ENCODE results near the gene RUNX1. TPM values are rescaled to one million over a fixed set of nuclear protein-coding genes. Genes with fewer than 3 reads are reported as not detected.

RUNX1 gene
- total RNA-seq, 2 experiments from 2014 or later = 36.5 to 37.2 TPM

- POLR2A ChIA-PET = interaction anchor here (0.8 to 3.0 kb wide), 5 partner anchors 13 to 447 kb away, joined by 3 to 13 read pairs (median 6); no protein-coding TSS in a partner anchor
- CTCF ChIA-PET = interaction anchor here (0.8 to 3.4 kb wide), 6 partner anchors 28 to 467 kb away, joined by 3 to 26 read pairs (median 5); no protein-coding TSS in a partner anchor
Measured at GRCh38 chr21:34933609-34934335, 115.3 kb downstream of the RUNX1 start.

- ChIA-PET POLR2A (interaction anchor here (0.7 kb wide), 1 partner anchor 42 kb away, joined by 5 read pairs; no protein-coding TSS in a partner anchor), CTCF (interaction anchor here (1.5 to 2.6 kb wide), 3 partner anchors 55 to 116 kb away, joined by 4 to 7 read pairs (median 6); no protein-coding TSS in a partner anchor)
Measured at GRCh38 chr21:34932233-34932632, 116.9 kb downstream of the RUNX1 start.

GRCh38 chr21:34930971-34931370, 118.1 kb downstream of the RUNX1 start:
- ChIA-PET POLR2A (no interaction called here), CTCF (no interaction called here)

GRCh38 chr21:34928637-34929036, 120.5 kb downstream of the RUNX1 start:
- CTCF ChIA-PET = no interaction called here
- POLR2A ChIA-PET = interaction anchor here (0.6 to 0.8 kb wide), 3 partner anchors 26 to 277 kb away, joined by 3 to 12 read pairs (median 5); no protein-coding TSS in a partner anchor

GRCh38 chr21:34927992-34928391, 121.1 kb downstream of the RUNX1 start:
- CTCF ChIA-PET = no interaction called here
- POLR2A ChIA-PET = interaction anchor here (0.6 kb wide), 2 partner anchors 120 to 299 kb away, joined by 3 to 4 read pairs; no protein-coding TSS in a partner anchor

GRCh38 chr21:34926803-34927467, 122.2 kb downstream of the RUNX1 start:
- ChIA-PET POLR2A (no interaction called here), CTCF (interaction anchor here (0.7 to 1.2 kb wide), 2 partner anchors 37 to 721 kb away, joined by 4 to 6 read pairs; no protein-coding TSS in a partner anchor)

- CTCF ChIA-PET = interaction anchor here (0.5 to 1.2 kb wide), 2 partner anchors 36 to 180 kb away, joined by 4 read pairs; no protein-coding TSS in a partner anchor
- POLR2A ChIA-PET = no interaction called here
Measured at GRCh38 chr21:34925597-34925996, 123.5 kb downstream of the RUNX1 start.

- ChIA-PET POLR2A (no interaction called here), CTCF (no interaction called here)
Measured at GRCh38 chr21:34924771-34925419, 124.2 kb downstream of the RUNX1 start.

- ChIA-PET CTCF (no interaction called here), POLR2A (no interaction called here)
Measured at GRCh38 chr21:34924194-34924593, 124.9 kb downstream of the RUNX1 start.

- POLR2A ChIA-PET = no interaction called here
- CTCF ChIA-PET = no interaction called here
Measured at GRCh38 chr21:34923626-34924025, 125.5 kb downstream of the RUNX1 start.

GRCh38 chr21:34923202-34923601, 125.9 kb downstream of the RUNX1 start:
- ChIA-PET POLR2A (no interaction called here), CTCF (no interaction called here)

GRCh38 chr21:34922479-34922878, 126.6 kb downstream of the RUNX1 start:
- ChIA-PET CTCF (interaction anchor here (0.5 kb wide), 1 partner anchor 47 kb away, joined by 3 read pairs; no protein-coding TSS in a partner anchor), POLR2A (no interaction called here)

GRCh38 chr21:34921151-34921550, 128.0 kb downstream of the RUNX1 start:
- ChIA-PET POLR2A (interaction anchor here (1.2 kb wide), 1 partner anchor 28 kb away, joined by 3 read pairs; no protein-coding TSS in a partner anchor), CTCF (no interaction called here)

- ChIA-PET CTCF (no interaction called here), POLR2A (no interaction called here)
Measured at GRCh38 chr21:34919406-34919805, 129.7 kb downstream of the RUNX1 start.

GRCh38 chr21:34916446-34916845, 132.7 kb downstream of the RUNX1 start:
- POLR2A ChIA-PET = no interaction called here
- CTCF ChIA-PET = interaction anchor here (1.2 kb wide), 1 partner anchor 9 kb away, joined by 3 read pairs; no protein-coding TSS in a partner anchor

- POLR2A ChIA-PET = no interaction called here
- CTCF ChIA-PET = no interaction called here
Measured at GRCh38 chr21:34915364-34915841, 133.7 kb downstream of the RUNX1 start.

GRCh38 chr21:34914239-34914638, 134.9 kb downstream of the RUNX1 start:
- CTCF ChIA-PET = no interaction called here
- POLR2A ChIA-PET = no interaction called here

GRCh38 chr21:34913811-34914210, 135.3 kb downstream of the RUNX1 start:
- ChIA-PET POLR2A (no interaction called here), CTCF (no interaction called here)

- POLR2A ChIA-PET = no interaction called here
- CTCF ChIA-PET = no interaction called here
Measured at GRCh38 chr21:34912022-34912945, 136.8 kb downstream of the RUNX1 start.
